Upper lobe of left lung (tissue), 6 donors: ENCODE data around the gene AQP1. TPM values are rescaled to one million over a fixed set of nuclear protein-coding genes. Genes with fewer than 3 reads are reported as not detected.

Experiments used
- ATAC-seq, 2 donors: fragments of 200-7000 bp; cut with Tn5 transposase; one replicate each; pipeline ENCODE4 v1.9.1; 2022; ENCODE audit warnings: mild to moderate bottlenecking in 2 of 2, moderate library complexity in 2 of 2; ENCODE audit not compliant: low FRiP score in 2 of 2
- DNase-seq, 2 donors: peaks; one replicate each; pipeline ENCODE4 v3.0.0-alpha.2; 2019 to 2020
- H3K27ac ChIP-seq, 4 donors: fragments of 200-600 bp; sonication (generic); one replicate each; pipeline ENCODE4 v1.5.1; 2016 to 2019
- H3K27me3 ChIP-seq, 4 donors: fragments of 200-600 bp; sonication (generic); one replicate each; pipeline ENCODE4 v1.5.1; 2017 to 2019
- H3K36me3 ChIP-seq, 4 donors: fragments of 200-600 bp; sonication (generic); one replicate each; pipeline ENCODE4 v1.5.1; 2016 to 2019
- H3K4me1 ChIP-seq, 4 donors: fragments of 200-600 bp; sonication (generic); one replicate each; pipeline ENCODE4 v1.5.1; 2018 to 2019
- H3K4me3 ChIP-seq, 4 donors: fragments of 200-600 bp; sonication (generic); one replicate each; pipeline ENCODE4 v1.5.1; 2017 to 2019; ENCODE audit warnings: mild to moderate bottlenecking in 2 of 4, moderate library complexity in 1 of 4
- H3K9me3 ChIP-seq, 4 donors: fragments of 200-600 bp; sonication (generic); one replicate each; pipeline ENCODE4 v1.5.1; 2018 to 2019
- EP300 ChIP-seq, 4 donors: sonication (generic); formaldehyde crosslinking; IDR thresholded peaks; one replicate each; pipeline ENCODE4 v1.5.1; 2017; ENCODE audit warnings: antibody characterized with exemption in 4 of 4, control low read depth in 2 of 4
- POLR2A ChIP-seq, 4 donors: fragments of 450-650 bp; IDR thresholded peaks; one replicate each; pipeline ENCODE4 v1.5.1; 2016 to 2017; ENCODE audit warnings: antibody characterized with exemption in 4 of 4, mild to moderate bottlenecking in 2 of 4
- POLR2AphosphoS5 ChIP-seq, 2 donors: sonication (generic); formaldehyde crosslinking; IDR thresholded peaks; one replicate each; pipeline ENCODE4 v1.5.1; 2017; ENCODE audit warnings: antibody characterized with exemption in 2 of 2
- WGBS, 2 donors: methylation state at CpG; one replicate each; pipeline ENCODE4 v1.1.5; 2017 to 2018; 5-methylcytosine and 5-hydroxymethylcytosine counted together
- total RNA-seq, 6 donors: library from RNA; depleted of rRNA in 4 of 6; stranded (reverse); fragments of >200 nt in 4 of 6; gene quantifications; one replicate each; pipeline versions ENCODE4 v1.1.0 to v1.2.1, GENCODE V29; 2016 to 2021
- TF ChIP-seq, protein P1 (sequence below), 6 experiments: fragments of 450-650 bp in 4 of 6; fragments of 200-600 bp in 2 of 6; sonication (generic) in 2 of 6; IDR thresholded peaks; one replicate each; pipeline ENCODE4 v1.5.1; 2016 to 2019; ENCODE audit warnings: antibody characterized with exemption in 6 of 6
- donor health status: DM: no; HTN: no; CAD: no; lungs with moderate emphysema.
- donor health status: DM: no; HTN: yes; CAD: no; lungs with severe emphysema.

AQP1 gene
- total RNA-seq, 6 donors from 2014 or later = 113 to 1,228 (median 802) TPM

DNA sequence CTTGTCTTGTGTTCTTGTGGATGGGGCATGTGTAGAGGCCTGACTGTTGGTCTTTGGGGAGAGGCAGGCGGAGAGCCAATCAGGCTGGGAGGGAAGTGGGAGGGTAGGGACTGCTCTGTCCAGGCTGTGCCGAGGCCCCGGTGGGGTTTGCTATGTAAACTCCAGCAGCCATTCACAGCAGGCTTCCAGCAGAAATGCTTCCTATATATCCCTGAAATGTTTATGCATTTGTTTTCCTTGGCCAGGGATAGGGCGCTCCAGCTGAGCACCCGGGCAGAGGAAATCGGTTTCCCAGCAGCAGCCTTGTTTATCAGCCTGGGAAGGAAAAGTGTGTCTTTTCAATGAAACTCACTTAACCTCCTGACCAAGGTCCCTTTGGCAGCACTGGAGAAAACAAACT is 18.3 kb upstream of the AQP1 start:
- H3K27ac ChIP-seq = peak overlapping the region; percentile 48 to 85 (median 76)
- H3K4me3 ChIP-seq = no peak overlapping the region
- 15 to 34% methylated on average over 5 to 6 of the region's 6 CpGs for WGBS, 2 donors
- TF ChIP-seq EP300 (IDR thresholded peaks at IDR 0.05) = peak in 1 of 4 donors; percentile 38
- TF ChIP-seq POLR2A (IDR thresholded peaks at IDR 0.05) = no peak
- TF ChIP-seq, protein P1, sequence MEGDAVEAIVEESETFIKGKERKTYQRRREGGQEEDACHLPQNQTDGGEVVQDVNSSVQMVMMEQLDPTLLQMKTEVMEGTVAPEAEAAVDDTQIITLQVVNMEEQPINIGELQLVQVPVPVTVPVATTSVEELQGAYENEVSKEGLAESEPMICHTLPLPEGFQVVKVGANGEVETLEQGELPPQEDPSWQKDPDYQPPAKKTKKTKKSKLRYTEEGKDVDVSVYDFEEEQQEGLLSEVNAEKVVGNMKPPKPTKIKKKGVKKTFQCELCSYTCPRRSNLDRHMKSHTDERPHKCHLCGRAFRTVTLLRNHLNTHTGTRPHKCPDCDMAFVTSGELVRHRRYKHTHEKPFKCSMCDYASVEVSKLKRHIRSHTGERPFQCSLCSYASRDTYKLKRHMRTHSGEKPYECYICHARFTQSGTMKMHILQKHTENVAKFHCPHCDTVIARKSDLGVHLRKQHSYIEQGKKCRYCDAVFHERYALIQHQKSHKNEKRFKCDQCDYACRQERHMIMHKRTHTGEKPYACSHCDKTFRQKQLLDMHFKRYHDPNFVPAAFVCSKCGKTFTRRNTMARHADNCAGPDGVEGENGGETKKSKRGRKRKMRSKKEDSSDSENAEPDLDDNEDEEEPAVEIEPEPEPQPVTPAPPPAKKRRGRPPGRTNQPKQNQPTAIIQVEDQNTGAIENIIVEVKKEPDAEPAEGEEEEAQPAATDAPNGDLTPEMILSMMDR (IDR thresholded peaks at IDR 0.05) = no peak
- peak; percentile 47 to 59 for TF ChIP-seq POLR2AphosphoS5 (IDR thresholded peaks at IDR 0.05)
- H3K4me1 ChIP-seq = peaks cover 63 to 77% (median 68%) of the 10 kb centered on the region in 4 donors
- no peaks in the 10 kb centered on the region for H3K9me3 ChIP-seq
- H3K36me3 ChIP-seq = peaks cover 0 to 6% (median 0%) of the 10 kb centered on the region in 4 donors
- H3K27me3 ChIP-seq = no peaks in the 10 kb centered on the region
- ATAC-seq = no peak
- peak in 1 of 2 donors; percentile 59 for DNase-seq

DNA sequence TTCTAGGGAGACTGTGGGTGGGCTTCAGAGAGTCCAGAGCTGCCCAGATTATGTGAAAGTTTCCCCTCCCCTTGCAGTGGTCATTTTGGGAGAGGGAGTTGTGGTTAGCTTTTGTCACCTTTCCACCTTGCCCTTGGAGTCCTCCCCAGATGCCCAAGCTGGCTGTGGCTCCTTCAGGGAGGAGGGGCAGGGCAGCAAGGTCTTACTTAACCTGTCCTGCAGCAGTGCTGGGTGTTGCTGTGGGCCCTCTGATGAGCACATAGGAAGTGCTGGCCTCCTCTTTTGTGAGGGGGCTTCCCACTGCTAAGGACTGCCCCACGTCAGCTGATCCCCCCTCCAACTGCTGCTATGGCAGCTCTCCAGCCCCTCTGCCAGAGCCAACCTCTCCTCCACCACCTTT is 17.6 kb upstream of the AQP1 start:
- no peaks in the 10 kb centered on the region for H3K9me3 ChIP-seq
- no peaks in the 10 kb centered on the region for H3K27me3 ChIP-seq
- TF ChIP-seq, protein P1 (IDR thresholded peaks at IDR 0.05) = no peak
- TF ChIP-seq POLR2AphosphoS5 (IDR thresholded peaks at IDR 0.05) = no peak
- no peak for TF ChIP-seq EP300 (IDR thresholded peaks at IDR 0.05)
- no peak for TF ChIP-seq POLR2A (IDR thresholded peaks at IDR 0.05)
- peaks cover 0 to 6% (median 0%) of the 10 kb centered on the region in 4 donors for H3K36me3 ChIP-seq
- no peak for DNase-seq
- peaks cover 68 to 77% (median 72%) of the 10 kb centered on the region in 4 donors for H3K4me1 ChIP-seq
- peak overlapping the region; percentile 48 to 85 (median 76) for H3K27ac ChIP-seq
- ATAC-seq = no peak
- H3K4me3 ChIP-seq = no peak overlapping the region
- 0 to 50% methylated on average over 1 of the region's 1 CpG for whole genome bisulfite sequencing, 2 donors

DNA sequence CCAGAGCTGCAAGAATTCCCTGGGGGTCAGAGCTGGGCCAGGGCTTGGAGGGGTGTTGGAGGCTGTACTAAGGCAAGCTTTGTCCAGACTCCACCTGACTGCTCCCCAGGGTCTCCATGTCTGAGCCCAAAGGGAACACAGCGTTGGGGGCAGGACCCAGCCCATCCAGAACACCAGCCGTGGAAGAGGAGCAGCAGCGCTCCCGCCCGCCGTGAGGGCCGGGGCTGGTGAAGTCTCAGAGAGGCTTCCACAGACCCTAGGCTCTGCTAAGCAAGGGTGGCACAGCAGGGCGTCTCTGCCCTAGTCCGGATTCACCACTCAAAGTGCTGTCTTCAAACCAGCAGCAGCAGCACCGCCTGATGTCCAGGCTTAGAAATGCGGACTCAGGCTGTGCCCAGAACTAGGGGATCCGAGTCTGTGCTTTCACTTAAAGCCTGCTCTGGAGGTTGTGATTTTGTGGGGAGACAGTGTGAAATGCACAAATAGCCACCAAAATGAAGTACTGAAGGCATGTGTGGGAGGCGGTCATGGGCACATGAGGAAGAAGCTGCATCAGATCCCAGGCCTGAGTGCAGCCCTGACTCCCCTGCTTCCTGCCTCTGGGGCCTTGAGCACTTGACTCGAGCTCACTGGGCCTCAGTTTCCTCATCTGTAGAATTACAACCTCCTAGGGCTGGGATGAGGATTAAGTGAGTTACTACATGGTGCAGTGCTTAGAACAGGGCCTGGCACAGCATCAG is 16.6 kb upstream of the AQP1 start:
- no peaks in the 10 kb centered on the region for H3K27me3 ChIP-seq
- no peak for DNase-seq
- WGBS, 2 donors = 84 to 87% methylated on average over 4 to 14 of the region's 14 CpGs
- peaks cover 75 to 82% (median 77%) of the 10 kb centered on the region in 4 donors for H3K4me1 ChIP-seq
- peaks cover 0 to 6% (median 0%) of the 10 kb centered on the region in 4 donors for H3K36me3 ChIP-seq
- no peak overlapping the region for H3K4me3 ChIP-seq
- no peak for ATAC-seq
- no peaks in the 10 kb centered on the region for H3K9me3 ChIP-seq
- peak overlapping the region; percentile 55 to 85 (median 76) for H3K27ac ChIP-seq
- TF ChIP-seq, protein P1 (IDR thresholded peaks at IDR 0.05) = peak in 2 of 6 experiments; percentile 6 to 10
- no peak for TF ChIP-seq EP300 (IDR thresholded peaks at IDR 0.05)

DNA sequence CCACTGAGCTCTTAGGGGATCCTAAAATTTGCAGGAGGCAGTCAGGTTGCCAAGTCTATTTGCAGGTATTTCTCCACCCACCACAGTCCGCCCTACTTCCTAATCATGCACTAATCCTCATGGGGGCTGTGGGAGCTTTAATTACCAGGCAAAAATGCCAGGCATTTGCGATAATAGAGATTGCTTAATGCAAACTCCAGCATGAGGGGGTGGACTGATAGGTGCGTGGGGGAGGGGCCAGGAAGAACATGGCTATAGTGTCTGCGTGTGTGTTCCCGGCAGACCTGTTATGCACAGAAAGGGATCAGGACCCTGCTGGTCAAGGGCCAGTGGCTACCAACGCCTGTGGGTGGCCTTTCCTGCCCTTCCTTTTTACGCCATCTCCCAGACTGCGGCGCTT is 15.6 kb upstream of the AQP1 start:
- no peaks in the 10 kb centered on the region for H3K9me3 ChIP-seq
- WGBS, 2 donors = 62 to 75% methylated on average over 9 of the region's 9 CpGs
- H3K27ac ChIP-seq = peak overlapping the region; percentile 79 to 85 (median 83)
- H3K27me3 ChIP-seq = no peaks in the 10 kb centered on the region
- H3K36me3 ChIP-seq = peaks cover 0 to 6% (median 0%) of the 10 kb centered on the region in 4 donors
- H3K4me1 ChIP-seq = peaks cover 76 to 87% (median 83%) of the 10 kb centered on the region in 4 donors
- TF ChIP-seq, protein P1 (IDR thresholded peaks at IDR 0.05) = peak in 1 of 6 experiments; percentile 12
- TF ChIP-seq POLR2AphosphoS5 (IDR thresholded peaks at IDR 0.05) = peak in 1 of 2 donors; percentile 11
- TF ChIP-seq EP300 (IDR thresholded peaks at IDR 0.05) = no peak
- DNase-seq (peak in 1 of 2 donors; percentile 79), ATAC-seq (peak; percentile 20 to 21)
- H3K4me3 ChIP-seq = no peak overlapping the region
